ENCODE measurements around the gene PIF1. TPM values are rescaled to one million over a fixed set of nuclear protein-coding genes. Genes with fewer than 3 reads are reported as not detected.
A peak's percentile ranks its signal among the peaks of the same experiment; 100 is the strongest.

PIF1 gene, protein sequence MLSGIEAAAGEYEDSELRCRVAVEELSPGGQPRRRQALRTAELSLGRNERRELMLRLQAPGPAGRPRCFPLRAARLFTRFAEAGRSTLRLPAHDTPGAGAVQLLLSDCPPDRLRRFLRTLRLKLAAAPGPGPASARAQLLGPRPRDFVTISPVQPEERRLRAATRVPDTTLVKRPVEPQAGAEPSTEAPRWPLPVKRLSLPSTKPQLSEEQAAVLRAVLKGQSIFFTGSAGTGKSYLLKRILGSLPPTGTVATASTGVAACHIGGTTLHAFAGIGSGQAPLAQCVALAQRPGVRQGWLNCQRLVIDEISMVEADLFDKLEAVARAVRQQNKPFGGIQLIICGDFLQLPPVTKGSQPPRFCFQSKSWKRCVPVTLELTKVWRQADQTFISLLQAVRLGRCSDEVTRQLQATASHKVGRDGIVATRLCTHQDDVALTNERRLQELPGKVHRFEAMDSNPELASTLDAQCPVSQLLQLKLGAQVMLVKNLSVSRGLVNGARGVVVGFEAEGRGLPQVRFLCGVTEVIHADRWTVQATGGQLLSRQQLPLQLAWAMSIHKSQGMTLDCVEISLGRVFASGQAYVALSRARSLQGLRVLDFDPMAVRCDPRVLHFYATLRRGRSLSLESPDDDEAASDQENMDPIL
- total RNA-seq = 1.6 TPM
- long read RNA-seq = 0 reads

DNA sequence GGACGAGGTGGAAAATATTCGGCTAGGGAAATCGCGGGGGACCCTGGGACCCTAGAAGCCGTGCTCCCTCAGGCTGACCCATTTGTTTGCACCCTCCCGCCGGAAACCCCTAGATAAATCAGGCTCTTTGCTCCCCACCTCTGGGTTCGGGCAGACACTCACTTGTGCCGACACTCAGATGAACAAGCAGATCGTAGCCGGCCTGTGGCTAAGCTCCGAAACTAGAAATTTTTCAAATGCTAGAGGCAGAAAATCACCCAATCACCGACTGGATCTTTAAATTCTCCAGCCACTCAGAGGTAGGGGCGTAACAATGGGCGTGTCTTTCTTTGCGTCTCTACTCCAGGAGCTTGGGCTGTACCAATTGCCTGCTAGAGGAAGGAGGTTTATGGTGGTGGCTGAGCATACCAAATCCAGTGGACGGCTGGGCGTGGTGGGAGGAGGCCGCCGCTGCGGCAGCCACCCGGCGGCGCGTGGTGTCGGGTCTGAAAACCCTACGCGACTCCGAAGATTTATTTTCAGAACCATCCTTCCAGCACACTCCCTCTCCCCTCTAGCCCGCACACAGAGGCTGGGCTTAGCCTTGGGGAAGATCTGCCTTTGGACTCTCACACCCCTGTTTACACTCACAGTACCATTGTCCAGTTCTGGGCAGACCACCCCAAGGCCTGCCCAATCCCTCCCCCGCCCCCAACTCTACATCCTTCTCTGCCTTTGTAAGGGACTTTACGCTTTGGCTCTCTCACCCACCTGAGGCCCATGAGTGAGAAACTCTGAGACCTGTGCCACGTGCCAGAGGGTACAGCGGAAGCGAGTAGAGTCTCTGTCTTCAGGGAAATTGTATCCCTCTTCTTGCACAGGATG lies at the start of gene PIF1:
Gene PIF1, minus strand, starts transcription at position 217 of the 864 bp plus-strand sequence. CDS start 1,312 bp downstream, outside the sequence.
- DNase-seq (ENCODE audit: low spot score) = peak; percentile 94
- intact Hi-C loops (cut with DNase I) = no loop called here

DNA sequence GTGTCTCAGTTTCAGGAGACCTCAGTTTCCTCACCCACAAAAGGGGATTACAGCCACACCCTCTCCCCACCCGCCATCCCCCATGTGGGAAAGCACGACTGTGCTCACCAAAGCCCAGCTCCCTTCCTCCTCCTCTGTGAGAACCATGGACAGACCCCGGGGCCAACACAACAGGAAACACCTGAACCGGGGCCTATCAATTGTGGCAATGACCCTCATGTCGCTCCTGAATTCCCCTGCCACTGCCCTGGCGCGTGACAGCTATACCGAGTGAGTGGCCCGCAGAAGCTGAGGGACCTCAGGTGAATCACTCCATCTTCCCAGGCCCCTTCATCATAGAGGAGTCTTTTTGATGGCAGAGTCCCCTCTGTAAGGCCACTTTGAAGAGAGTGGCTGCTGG lies 44.9 kb upstream of the PIF1 start:
- intact Hi-C loops (cut with DNase I) = no loop called here
- no peak for DNase-seq (ENCODE audit: low spot score)

DNA sequence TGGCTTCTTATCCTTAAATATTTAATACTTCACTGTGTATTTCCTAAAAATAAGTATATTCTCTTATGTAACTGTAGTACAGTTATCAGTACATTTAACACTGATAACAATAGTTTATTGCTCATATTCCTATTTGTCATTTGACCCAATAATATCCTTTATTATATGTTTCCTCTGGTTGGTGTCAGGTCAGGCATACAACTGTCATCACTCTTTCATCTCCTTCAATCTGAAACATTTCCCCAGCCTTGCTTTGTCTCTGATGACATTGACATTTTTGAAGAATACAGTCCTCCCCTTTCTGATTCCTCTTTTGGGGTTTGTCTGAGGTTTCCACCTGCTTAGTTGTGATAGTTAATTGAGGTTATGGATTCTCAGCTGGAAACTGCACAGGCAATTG lies 44.1 kb upstream of the PIF1 start:
- intact Hi-C loops (cut with DNase I) = no loop called here
- no peak for DNase-seq (ENCODE audit: low spot score)

DNA sequence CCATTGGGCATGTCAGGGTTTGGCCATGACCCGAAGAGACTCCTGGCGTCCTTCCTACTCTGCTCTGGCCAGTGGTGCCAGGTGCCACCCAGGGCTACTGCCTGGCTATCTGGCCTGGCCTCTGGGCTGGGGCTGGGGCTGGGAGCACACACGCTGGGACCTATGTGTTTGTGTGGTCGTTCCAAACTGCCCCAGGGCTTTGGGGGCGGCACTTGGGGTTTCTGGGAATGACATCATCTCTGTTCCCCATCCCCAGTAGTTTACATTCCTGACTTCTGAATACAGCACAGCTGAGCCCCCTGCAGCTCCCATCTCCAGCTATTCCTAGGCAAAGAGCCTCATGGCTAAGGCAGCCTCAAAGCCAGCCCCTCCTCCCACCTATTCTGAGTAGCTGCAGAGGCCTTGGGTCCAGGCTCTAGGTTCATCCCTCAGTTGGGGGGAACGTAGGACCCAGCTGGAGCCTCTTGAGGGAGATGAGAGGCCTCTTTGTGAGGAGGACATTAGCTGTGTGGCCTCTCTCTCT lies 40.6 kb upstream of the PIF1 start:
- no peak for DNase-seq (ENCODE audit: low spot score)
- intact Hi-C loops (cut with DNase I) = no loop called here

DNA sequence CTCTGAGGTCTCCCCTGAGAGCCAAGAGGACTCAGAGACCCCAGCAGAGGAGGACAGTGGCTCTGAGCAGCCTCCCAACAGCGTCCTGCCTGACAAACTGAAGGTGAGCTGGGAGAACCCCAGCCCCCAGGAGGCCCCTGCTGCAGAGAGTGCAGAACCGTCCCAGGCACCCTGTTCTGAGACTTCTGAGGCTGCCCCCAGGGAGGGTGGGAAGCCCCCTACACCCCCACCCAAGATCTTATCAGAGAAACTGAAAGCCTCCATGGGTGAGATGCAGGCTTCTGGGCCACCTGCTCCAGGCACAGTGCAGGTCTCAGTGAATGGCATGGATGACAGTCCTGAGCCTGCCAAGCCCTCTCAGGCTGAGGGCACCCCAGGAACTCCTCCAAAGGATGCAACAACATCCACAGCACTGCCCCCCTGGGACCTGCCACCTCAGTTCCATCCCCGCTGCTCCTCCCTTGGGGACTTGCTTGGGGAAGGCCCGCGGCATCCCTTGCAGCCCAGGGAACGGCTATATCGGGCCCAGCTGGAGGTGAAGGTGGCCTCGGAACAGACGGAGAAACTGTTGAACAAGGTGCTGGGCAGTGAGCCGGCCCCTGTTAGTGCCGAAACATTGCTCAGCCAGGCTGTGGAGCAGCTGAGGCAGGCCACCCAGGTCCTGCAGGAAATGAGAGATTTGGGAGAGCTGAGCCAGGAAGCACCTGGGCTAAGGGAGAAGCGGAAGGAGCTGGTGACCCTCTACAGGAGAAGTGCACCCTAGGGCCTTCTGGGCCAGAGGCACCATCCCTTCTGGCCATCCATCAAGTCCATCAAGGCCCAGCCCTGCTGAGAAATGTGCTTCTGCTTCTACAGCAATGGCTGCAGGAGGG lies 39.9 kb upstream of the PIF1 start:
- intact Hi-C loops (cut with DNase I) = no loop called here
- DNase-seq (ENCODE audit: low spot score) = no peak

DNA sequence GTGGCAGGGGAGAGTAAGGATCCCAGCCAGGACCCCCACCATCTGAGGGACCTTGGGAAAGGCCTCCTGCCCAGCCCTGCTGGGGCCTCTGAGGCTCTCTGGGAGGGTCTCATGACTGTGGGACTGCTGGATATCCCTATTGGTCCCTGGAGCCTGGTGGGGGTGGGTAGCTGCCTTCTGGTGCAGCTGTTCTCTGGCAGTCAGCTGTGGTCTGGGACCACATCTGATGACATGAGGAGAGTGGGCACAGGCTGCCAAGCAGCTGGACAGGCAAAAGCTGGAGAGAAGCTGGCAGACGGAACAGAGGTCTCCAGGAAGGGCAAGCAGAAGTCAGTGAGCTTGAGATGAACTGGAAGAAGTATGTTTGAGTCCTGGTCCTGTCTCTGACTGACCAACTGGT lies 38.6 kb upstream of the PIF1 start:
- intact Hi-C loops (cut with DNase I) = no loop called here
- no peak for DNase-seq (ENCODE audit: low spot score)

DNA sequence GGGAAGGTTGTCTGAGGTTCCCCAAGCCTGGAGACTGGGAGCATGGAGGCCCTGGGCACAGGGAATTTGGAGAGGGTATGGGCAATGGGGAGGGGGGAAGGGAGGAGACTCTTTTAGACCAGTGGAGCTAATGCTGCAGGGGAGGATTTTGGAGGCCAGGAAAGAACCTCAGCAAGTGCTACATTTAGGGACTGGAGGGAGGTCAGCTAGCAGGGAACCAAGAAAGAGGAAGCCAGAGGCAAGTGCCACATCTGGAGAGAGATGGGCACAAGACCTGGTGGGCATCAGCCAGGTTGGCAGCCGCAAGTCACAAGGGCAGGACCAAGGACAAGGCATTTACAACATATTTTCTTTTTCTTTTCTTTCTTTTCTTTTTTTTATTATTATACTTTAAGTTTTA lies 37.0 kb upstream of the PIF1 start:
- intact Hi-C loops (cut with DNase I) = no loop called here
- DNase-seq (ENCODE audit: low spot score) = no peak

DNA sequence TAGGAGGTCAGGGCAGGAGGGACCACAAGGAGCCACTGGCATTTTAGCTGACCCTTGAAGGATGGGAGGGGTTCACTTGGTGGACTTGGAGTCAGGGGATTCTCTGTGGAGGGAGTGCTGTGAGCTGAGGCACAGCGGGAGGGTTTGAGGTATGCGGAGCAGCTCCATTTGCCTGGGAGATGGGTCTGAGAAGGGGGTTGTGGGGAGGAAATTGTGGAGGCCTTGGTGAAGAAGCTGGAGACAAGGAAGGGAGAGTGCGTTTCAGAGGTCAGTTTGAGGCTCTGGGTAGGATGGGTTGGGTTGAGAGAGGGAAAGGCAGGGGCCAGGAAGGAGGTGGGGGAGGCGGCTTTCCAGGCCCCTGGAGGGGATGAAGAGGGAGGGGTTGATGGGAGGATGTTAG lies 36.5 kb upstream of the PIF1 start:
- DNase-seq (ENCODE audit: low spot score) = no peak
- intact Hi-C loops (cut with DNase I) = no loop called here

DNA sequence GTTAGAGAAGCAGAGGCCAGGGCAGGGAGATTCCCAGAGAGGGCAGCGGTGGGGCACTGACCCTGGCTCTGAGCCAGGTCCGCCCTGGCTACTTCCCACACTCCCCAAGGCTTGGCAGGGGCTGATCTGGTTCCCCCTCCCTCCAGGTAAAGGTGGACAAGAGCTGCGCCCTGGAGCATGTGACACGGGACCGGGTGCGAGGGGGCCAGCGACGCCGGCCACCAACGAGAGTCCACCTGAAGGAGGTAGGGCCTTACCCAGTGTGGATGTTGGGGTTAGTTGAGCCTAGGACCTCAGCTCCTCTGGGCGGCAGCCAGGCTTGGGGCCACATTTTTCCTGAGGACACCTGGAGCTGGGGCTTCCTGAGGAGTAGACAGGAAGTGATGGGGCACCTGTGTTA lies 35.9 kb upstream of the PIF1 start:
- intact Hi-C loops (cut with DNase I) = no loop called here
- no peak for DNase-seq (ENCODE audit: low spot score)

DNA sequence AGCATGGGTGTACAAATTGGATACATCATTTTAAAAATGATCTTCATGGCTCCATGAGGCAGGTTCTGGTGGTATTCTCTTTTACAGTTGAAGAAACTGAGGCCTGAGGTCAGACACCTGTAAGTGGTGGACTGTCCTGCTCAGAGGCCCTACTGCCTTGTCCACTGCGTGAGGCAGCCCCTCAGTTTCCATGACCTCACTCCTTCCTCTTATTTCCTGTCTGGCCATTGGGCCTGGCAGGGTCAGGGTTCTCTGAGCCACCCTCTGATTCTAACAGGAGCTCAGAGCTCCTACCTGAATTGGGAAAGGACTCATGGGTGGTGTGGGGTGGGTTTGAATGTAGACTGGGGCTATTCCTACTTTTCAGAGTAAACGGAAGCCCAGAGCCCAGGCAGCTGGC lies 33.8 kb upstream of the PIF1 start:
- no peak for DNase-seq (ENCODE audit: low spot score)
- intact Hi-C loops (cut with DNase I) = no loop called here

DNA sequence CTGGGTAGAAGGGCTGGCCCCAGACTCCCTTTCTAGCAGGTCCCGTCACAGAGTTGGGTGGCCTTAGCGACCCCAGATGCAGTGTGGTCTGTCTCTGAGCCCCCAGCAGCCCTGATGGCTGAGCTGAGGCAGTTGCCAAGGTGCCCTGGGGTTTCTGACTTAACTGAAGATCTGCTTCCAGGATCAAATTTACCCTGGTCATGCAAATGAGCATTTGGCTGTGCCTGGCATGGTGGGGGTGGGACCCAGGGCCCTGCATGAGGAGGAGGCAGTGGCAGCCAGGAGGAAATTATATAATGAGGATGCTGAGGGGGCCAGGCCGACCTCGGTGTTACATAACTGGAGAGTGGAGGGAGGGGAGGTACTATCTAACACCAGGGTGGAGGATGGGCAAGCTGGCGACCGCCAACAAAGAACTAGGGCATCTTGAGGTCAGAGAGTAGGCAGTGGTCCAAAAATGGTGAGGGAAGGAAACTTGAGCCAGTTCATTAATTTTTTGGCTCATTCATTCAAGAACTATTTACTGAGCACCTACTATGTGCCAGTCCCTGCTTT lies 32.7 kb upstream of the PIF1 start:
- no peak for DNase-seq (ENCODE audit: low spot score)
- intact Hi-C loops (cut with DNase I) = no loop called here

DNA sequence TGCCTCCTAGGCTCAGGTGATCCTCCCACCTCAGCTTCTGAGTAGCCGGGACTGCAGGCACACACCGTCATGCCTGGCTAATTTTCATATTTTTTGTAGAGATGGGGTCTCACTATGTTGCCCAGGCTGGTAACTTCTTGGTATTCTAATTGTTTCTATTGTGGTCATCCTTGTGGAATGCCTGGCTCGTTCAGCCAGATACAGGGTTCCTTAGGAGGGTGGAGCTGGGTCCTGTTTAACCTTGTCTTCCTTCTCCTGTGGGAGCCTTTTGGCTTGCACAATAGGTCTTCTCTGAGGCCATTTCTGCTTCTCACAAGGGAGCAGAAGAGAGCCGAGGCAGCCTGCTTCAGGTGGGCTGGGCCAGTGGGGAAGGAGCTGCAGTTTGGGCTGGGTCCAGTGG lies 32.0 kb upstream of the PIF1 start:
- no peak for DNase-seq (ENCODE audit: low spot score)
- intact Hi-C loops (cut with DNase I) = no loop called here

DNA sequence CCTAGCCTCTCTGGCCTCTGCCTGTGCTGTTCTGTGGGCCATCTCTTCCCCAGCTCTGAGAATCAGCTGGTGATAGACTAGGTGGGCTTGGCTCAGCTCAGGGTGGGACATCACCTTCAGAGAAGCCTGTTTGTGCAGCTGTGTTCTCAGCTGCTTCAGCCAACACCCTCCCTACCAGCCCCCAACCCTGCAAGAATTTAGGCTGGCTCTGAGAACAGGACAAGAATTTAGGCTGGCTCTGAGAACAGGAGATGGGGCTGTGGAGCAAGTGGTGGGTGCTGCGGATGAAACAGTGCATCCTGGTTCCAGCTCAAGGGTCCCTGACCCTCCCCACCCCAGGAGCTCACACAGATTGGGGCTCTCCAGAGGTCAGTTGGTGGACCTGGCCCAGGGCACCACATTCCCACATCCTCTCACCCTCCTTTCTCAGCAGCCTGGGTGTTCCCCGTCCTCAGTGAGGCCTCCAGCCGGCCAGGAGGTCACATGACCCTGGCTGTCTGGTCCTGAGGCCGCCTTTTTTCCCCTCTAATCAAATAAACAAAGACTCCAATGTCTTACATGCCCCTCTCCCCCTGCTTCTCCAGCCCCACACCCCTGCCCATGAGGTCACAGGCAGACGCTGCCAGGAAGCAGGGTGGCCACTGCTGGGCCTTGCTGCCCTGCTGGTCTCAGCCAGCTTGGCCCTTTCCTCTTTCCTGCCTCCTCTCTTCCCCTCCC lies 31.1 kb upstream of the PIF1 start:
- intact Hi-C loops (cut with DNase I) = no loop called here
- no peak for DNase-seq (ENCODE audit: low spot score)

DNA sequence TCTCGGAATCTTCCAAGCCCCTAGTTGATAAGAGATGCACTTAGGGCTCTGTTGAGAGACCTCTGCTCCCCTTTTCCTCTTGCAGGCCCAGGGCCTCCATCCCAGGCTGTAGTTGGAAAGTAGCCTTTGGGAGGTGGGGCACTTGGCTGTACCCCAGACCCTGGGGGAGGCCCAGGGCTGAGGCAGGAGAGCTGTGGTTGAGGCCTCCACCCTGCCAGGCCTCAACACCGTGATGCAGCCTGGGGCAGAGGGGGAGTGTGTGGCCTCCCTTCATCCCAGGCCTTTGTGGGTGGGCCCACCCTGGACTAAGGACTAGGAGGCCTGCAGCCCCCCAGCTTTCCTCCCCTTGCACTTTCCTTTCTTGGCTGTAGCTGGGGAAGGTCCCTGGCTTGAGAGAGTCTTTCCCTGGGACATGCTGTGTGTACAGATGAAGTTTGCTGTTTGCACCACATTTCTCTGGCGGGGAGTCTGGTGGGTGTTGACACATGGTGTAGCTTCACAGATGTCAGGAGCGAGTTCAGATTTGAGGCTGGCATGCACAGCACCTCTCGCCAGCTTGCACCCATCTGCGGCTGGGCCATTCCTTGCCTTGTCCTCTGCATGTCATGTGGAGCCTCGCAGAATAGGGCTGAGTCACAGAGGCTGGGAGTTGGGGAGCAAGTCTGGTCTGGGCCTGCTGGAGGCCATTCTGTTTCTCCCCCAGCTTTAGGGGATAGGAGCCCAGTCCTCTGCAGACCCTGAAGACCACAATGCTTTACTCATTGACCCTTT lies 29.9 kb upstream of the PIF1 start:
- intact Hi-C loops (cut with DNase I) = no loop called here
- no peak for DNase-seq (ENCODE audit: low spot score)

DNA sequence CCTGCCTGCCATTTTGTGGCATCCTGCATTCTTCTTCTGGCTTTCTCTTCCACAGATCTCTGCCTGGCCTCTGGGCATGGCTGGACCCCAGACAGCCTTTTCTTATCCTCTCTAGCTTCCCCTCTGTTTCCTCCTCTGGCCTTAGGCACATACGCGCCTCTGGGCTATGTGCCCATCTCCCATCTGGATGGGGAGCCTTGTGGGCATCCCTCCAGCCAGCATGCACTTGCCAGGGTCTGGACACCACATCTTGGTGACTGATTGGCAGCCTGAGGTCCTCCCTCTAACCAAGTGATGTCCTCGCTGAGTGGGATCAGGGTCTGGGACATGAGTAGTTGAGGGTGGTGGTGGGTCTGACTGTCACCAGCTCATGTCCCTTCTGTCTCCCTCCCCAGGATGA lies 29.1 kb upstream of the PIF1 start:
- intact Hi-C loops (cut with DNase I) = no loop called here
- no peak for DNase-seq (ENCODE audit: low spot score)

DNA sequence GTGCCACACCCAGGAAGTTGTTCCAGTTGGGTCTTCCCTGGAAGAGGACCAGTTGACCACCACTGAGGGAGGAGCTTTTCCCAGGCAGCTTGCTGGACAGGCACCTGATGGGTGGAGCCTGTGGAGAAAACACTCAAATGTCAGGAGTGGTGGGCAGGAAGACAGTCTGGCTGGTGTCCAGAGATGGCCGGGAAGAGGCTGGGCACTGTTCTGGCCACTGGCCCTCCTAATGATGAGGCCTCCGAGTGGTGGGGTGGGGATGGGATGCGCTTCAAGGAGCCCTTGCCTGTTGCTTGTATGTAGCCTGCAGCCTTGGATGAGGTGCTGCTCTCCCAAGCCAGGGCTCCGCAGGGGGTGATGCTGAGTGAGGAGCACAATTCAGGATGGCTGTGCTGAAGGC lies 28.6 kb upstream of the PIF1 start:
- no peak for DNase-seq (ENCODE audit: low spot score)
- intact Hi-C loops (cut with DNase I) = no loop called here

DNA sequence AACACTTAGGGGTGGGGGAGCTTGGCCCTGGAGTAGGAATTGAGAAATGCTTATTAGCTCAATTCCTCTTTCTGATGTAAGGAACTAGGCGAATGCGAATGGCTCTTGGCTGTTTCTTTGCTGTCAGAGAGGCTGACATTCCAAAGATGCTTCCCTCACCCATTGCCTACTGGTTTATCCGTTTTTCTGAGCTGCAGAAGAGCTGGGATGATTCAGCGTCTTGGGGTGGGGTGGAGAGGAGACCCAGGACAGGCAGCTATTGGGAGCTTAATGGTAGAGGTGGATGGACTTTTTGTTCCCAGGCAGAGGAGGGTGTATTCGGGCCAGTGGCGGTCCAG lies 26.0 kb upstream of the PIF1 start:
- DNase-seq (ENCODE audit: low spot score) = no peak
- intact Hi-C loops (cut with DNase I) = no loop called here
